Measurements from ENCODE around the gene PPP2R2D.

- TF ChIP-seq CREB5 (CRISPR knock-in tag; IDR thresholded peaks at IDR 0.05; ENCODE audit: low read depth), result no peak
- no peak for TF ChIP-seq ARNTL (CRISPR knock-in tag; IDR thresholded peaks at IDR 0.05; ENCODE audit: borderline replicate concordance, low read depth)
Observed at GRCh38 chr10:131858118-131858515, 42.7 kb upstream of the PPP2R2D start.

Measured in SK-N-SH treated with all-trans-retinoic acid at 6 μM for 48 hours (cell line).